Measurements from ENCODE around the gene RBMS1. TPM values are rescaled to one million over a fixed set of nuclear protein-coding genes. Genes with fewer than 3 reads are reported as not detected.

RBMS1 gene
- total RNA-seq, 1 experiment from 2014 or later: 61.9 TPM

GRCh38 chr2:160319700-160320099 is 173.9 kb downstream of the RBMS1 start:
- BruUV-seq (replicated peaks): no TSS peak
- CTCF ChIA-PET: no interaction called here
- peaks cover 34% of the 10 kb centered on the region for H3K4me1 Mint-ChIP-seq (ENCODE audit: low read depth, unreplicated experiment)
- no peak overlapping the region for H3K27ac Mint-ChIP-seq (ENCODE audit: unreplicated experiment)
- H3K4me3 Mint-ChIP-seq (ENCODE audit: low read depth, unreplicated experiment): no peak overlapping the region
- H3K27me3 Mint-ChIP-seq (ENCODE audit: unreplicated experiment): no peaks in the 10 kb centered on the region
- no peaks in the 10 kb centered on the region for H3K36me3 Mint-ChIP-seq (ENCODE audit: insufficient read depth, unreplicated experiment)
- no peak for TF ChIP-seq CTCF (IDR thresholded peaks at IDR 0.05; ENCODE audit: unreplicated experiment)
- no peaks in the 10 kb centered on the region for H3K9me3 Mint-ChIP-seq (ENCODE audit: low read depth, unreplicated experiment)
- intact Hi-C loops (cut with micrococcal nuclease; ENCODE audit: unreplicated experiment): no loop called here
- no peak for DNase-seq

DNA sequence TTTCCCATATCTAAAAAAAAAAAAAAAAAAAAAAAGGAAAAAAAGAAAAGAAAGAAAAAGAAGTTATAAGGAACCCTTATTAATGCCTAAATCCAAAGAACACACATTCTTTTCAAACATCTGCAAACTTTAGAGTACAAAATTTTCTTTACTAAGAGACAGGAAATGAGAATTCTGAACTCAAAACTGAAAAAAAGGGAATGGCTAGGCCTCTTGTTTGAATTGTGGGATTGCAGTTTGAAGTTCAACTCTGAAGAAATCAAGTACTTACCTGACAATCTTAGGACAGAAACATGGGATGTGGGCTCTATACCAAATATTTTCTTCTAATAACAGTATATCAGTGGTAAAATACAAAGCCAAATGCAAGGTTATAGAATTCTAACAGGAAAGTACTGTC is 175.4 kb downstream of the RBMS1 start:
- no peaks in the 10 kb centered on the region for H3K9me3 Mint-ChIP-seq (ENCODE audit: low read depth, unreplicated experiment)
- H3K4me1 Mint-ChIP-seq (ENCODE audit: low read depth, unreplicated experiment): peaks cover 24% of the 10 kb centered on the region
- intact Hi-C loops (cut with micrococcal nuclease; ENCODE audit: unreplicated experiment): no loop called here
- no peak for TF ChIP-seq CTCF (IDR thresholded peaks at IDR 0.05; ENCODE audit: unreplicated experiment)
- H3K27ac Mint-ChIP-seq (ENCODE audit: unreplicated experiment): no peak overlapping the region
- no peak overlapping the region for H3K4me3 Mint-ChIP-seq (ENCODE audit: low read depth, unreplicated experiment)
- no peak for DNase-seq
- H3K36me3 Mint-ChIP-seq (ENCODE audit: insufficient read depth, unreplicated experiment): no peaks in the 10 kb centered on the region
- H3K27me3 Mint-ChIP-seq (ENCODE audit: unreplicated experiment): no peaks in the 10 kb centered on the region
- BruUV-seq (replicated peaks): no TSS peak
- CTCF ChIA-PET: interaction anchor here (0.6 kb wide), 1 partner anchor 9 kb away, joined by 3 read pairs; no protein-coding TSS in a partner anchor

DNA sequence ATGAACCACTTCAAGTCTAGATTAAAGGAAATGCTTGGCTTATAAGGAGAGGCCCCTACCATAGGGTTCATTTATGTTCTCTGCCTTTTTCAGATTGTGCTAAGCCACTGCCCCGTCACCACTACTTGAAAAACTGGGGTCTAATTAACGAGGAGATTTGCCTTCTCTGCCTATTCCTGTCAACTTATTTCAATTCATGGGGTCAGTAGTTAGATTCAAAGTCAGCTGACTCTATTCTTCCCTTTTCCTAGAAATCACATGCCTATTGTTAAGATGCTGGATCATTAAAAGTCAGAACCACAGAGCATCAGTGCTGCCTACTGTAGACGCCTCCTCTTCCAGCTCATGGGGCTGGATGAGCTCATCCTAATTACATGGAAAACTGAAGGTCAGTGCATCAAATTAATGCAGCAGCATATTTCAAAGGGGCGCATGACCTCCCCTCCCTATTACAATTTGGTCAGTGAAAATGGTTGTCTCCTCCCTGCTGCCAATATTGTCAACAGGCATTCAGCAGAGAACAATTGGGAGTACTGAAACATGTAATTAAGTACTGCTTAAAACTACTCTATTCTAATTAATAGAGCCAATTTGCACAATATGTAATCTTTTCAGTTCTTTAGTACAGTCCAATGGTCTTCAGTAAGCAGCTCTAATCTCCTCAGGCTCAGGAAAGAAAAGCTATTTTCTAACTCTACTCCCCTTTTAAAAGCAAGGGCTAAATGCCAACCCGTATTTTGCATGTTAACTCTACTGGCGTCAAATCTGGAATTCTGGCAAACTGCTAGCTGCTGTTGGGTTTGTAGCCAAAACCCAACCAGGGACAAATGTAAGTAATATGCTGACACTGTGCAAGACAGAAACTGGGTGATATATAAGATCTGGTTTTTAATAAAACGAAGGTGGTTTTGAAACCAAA is 176.2 kb downstream of the RBMS1 start:
- TF ChIP-seq CTCF (IDR thresholded peaks at IDR 0.05; ENCODE audit: unreplicated experiment): no peak
- CTCF ChIA-PET: interaction anchor here (0.6 kb wide), 2 partner anchors 9 to 1328 kb away, joined by 3 to 5 read pairs; no protein-coding TSS in a partner anchor
- no peaks in the 10 kb centered on the region for H3K36me3 Mint-ChIP-seq (ENCODE audit: insufficient read depth, unreplicated experiment)
- intact Hi-C loops (cut with micrococcal nuclease; ENCODE audit: unreplicated experiment): no loop called here
- H3K4me3 Mint-ChIP-seq (ENCODE audit: low read depth, unreplicated experiment): no peak overlapping the region
- BruUV-seq (replicated peaks): no TSS peak
- H3K4me1 Mint-ChIP-seq (ENCODE audit: low read depth, unreplicated experiment): peaks cover 23% of the 10 kb centered on the region
- H3K27ac Mint-ChIP-seq (ENCODE audit: unreplicated experiment): no peak overlapping the region
- H3K9me3 Mint-ChIP-seq (ENCODE audit: low read depth, unreplicated experiment): no peaks in the 10 kb centered on the region
- DNase-seq: no peak
- no peaks in the 10 kb centered on the region for H3K27me3 Mint-ChIP-seq (ENCODE audit: unreplicated experiment)

- no peaks in the 10 kb centered on the region for H3K36me3 Mint-ChIP-seq (ENCODE audit: insufficient read depth, unreplicated experiment)
- H3K4me1 Mint-ChIP-seq (ENCODE audit: low read depth, unreplicated experiment): peaks cover 2% of the 10 kb centered on the region
Measured at GRCh38 chr2:160315337-160315736, 178.3 kb downstream of the RBMS1 start.

More at GRCh38 chr2:160315337-160315736, 178.3 kb downstream of the RBMS1 start:
- H3K27ac Mint-ChIP-seq (ENCODE audit: unreplicated experiment): no peak overlapping the region
- H3K9me3 Mint-ChIP-seq (ENCODE audit: low read depth, unreplicated experiment): no peaks in the 10 kb centered on the region
- CTCF ChIA-PET: no interaction called here
- intact Hi-C loops (cut with micrococcal nuclease; ENCODE audit: unreplicated experiment): no loop called here
- no peaks in the 10 kb centered on the region for H3K27me3 Mint-ChIP-seq (ENCODE audit: unreplicated experiment)
- TF ChIP-seq CTCF (IDR thresholded peaks at IDR 0.05; ENCODE audit: unreplicated experiment): no peak
- BruUV-seq (replicated peaks): no TSS peak
- no peak for DNase-seq
- no peak overlapping the region for H3K4me3 Mint-ChIP-seq (ENCODE audit: low read depth, unreplicated experiment)

Data from Calu3 (cell line).